Caco-2 (cell line): ENCODE data around the gene DSTN. TPM values are rescaled to one million over a fixed set of nuclear protein-coding genes. Genes with fewer than 3 reads are reported as not detected.

Experiments
- BruUV-seq: library from RNA; stranded (reverse); fragments of 400-500 nt; replicated peaks from 2 replicates; lab custom pipeline; 2021; lab: Mats Ljungman, UMichigan
- CTCF ChIA-PET: fragments of 300-600 bp; sonication (Branson Sonifier 250); formaldehyde crosslinking; loops from one replicate; lab custom pipeline; 2022; ENCODE audit warnings: antibody characterized with exemption; lab: Charles Lee
- POLR2A ChIA-PET: fragments of 300-600 bp; sonication (Branson Sonifier 250); formaldehyde crosslinking; loops from one replicate; lab custom pipeline; 2022; ENCODE audit warnings: antibody characterized with exemption; lab: Charles Lee
- DNase-seq, 2 experiments: peaks; one replicate each; pipeline versions ENCODE4 v3.0.0 to v3.0.0-alpha.2; 2020 to 2022
- H3K27me3 ChIP-seq: replicated peaks from 2 replicates; pipeline ENCODE4 v1.6.0; 2011; ENCODE audit warnings: low read length; ENCODE audit not compliant: control insufficient read depth, insufficient read depth
- H3K36me3 ChIP-seq: 2 replicates; pipeline ENCODE4 v1.5.1; 2011; ENCODE audit warnings: low read length; ENCODE audit not compliant: control insufficient read depth, insufficient read depth
- H3K4me1 ChIP-seq: fragments of 250-450 bp; sonication (Bioruptor Pico); 2 replicates; pipeline ENCODE4 v1.5.1; 2020; ENCODE audit warnings: mild to moderate bottlenecking
- H3K4me3 ChIP-seq: 2 replicates; pipeline ENCODE4 v1.5.1; 2011; ENCODE audit warnings: low read depth, mild to moderate bottlenecking, control low read depth, low read length
- H3K9me3 ChIP-seq: fragments of 250-450 bp; sonication (Bioruptor Pico); 2 replicates; pipeline ENCODE4 v1.5.1; 2020; ENCODE audit warnings: mild to moderate bottlenecking, moderate library complexity
- H3K27ac Mint-ChIP-seq: one replicate; pipeline ENCODE4 v1.8.0; 2022; ENCODE audit warnings: mixed read lengths; ENCODE audit not compliant: unreplicated experiment
- H3K27me3 Mint-ChIP-seq: one replicate; pipeline ENCODE4 v1.8.0; 2022; ENCODE audit warnings: mixed read lengths; ENCODE audit not compliant: insufficient read depth, unreplicated experiment
- H3K36me3 Mint-ChIP-seq: one replicate; pipeline ENCODE4 v1.8.0; 2022; ENCODE audit warnings: mild to moderate bottlenecking, mixed read lengths; ENCODE audit not compliant: insufficient read depth, unreplicated experiment
- H3K4me1 Mint-ChIP-seq: one replicate; pipeline ENCODE4 v1.8.0; 2022; ENCODE audit warnings: low read depth, mixed read lengths; ENCODE audit not compliant: unreplicated experiment
- H3K4me3 Mint-ChIP-seq: one replicate; pipeline ENCODE4 v1.8.0; 2022; ENCODE audit warnings: mild to moderate bottlenecking, moderate library complexity, mixed read lengths; ENCODE audit not compliant: unreplicated experiment
- H3K9me3 Mint-ChIP-seq: one replicate; pipeline ENCODE4 v1.8.0; 2022; ENCODE audit warnings: mixed read lengths; ENCODE audit not compliant: unreplicated experiment
- intact Hi-C: fragments of 100-400 bp; cut with micrococcal nuclease; formaldehyde crosslinking; loops from one replicate; pipeline ENCODE4 v1.10.0; 2022; ENCODE audit not compliant: unreplicated experiment
- total RNA-seq: library from RNA; stranded (reverse); gene quantifications from 2 replicates; pipeline ENCODE4 v1.2.3, GENCODE V29; 2022
- TF ChIP-seq, protein P1 (sequence below), 2 experiments: fragments of 200-600 bp in 1 of 2; IDR thresholded peaks; 1 replicate in 1 of 2; 2 replicates in 1 of 2; pipeline versions ENCODE4 v1.5.1 to v1.8.0; 2011 to 2022; ENCODE audit warnings: antibody characterized with exemption in 1 of 2, control low read depth in 1 of 2, inconsistent platforms in 1 of 2, low read depth in 1 of 2, low read length in 1 of 2, mild to moderate bottlenecking in 1 of 2, moderate library complexity in 1 of 2; ENCODE audit not compliant: insufficient read depth in 1 of 2, severe bottlenecking in 1 of 2, unreplicated experiment in 1 of 2

The DSTN gene
- total RNA-seq, 1 experiment from 2014 or later = 318 TPM

DNA sequence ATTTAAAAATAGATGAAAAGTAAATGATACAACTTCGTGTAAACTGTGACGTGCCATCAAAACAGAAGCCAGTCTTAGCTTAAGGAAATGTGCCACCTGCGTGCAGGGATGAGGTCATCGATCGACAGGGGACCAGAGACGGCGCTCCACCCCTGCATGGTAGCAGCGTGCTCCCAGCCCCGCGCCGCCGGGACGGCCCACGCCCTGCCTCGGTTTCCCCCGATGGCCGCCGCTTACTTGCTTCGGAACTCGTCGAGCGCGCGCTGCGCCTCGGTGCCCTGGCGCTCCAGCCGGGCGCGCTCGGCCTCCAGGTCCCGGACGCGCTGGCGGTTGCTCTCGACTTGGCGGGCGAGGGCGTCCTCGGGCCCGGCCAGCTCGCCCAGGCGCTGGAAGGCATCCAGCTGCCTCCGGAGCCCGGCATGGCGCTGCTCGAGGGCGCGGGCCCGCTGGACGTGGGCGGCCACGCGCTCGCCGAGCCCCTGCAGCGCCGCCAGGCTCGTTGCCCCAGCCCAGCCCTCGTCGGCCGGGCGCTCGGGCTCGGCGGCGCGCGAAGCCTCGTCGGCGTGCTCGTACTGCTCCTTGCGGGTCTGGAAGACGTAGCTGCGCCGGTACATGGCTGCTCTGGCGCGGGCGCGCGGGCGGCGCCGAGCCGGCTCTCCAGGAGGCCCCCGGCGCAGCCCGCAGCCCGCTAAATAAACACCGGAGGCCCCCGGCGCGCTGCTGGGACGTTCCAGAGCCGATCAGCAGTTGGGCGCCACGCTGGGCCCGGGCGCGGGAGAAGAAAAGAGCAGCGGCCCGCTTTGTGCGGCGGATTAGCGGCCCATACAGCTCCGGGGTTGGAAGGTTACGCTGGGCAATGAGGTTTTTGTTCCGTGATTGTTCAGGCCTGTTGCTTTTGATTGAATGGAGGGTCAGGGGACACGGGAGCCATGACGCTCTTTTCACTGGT is 38.9 kb upstream of the DSTN start, which contains the start of gene BFSP1:
Gene BFSP1, minus strand, starts transcription at position 664 of the 949 bp plus-strand sequence. Its CDS starts 50 bp downstream, at position 614.
- Histone ChIP-seq H3K27me3 (no peaks in the 10 kb centered on the region), H3K36me3 (no peaks in the 10 kb centered on the region), H3K4me1 (peaks cover 5% of the 10 kb centered on the region; the same call in 1 of the 2 replicates), H3K9me3 (no peaks in the 10 kb centered on the region), H3K4me3 (peak within 1 kb of the TSS; percentile 81)
- peak; percentile 63 to 77 for DNase-seq
- intact Hi-C loops = loop anchor here (2.0 to 10.0 kb wide), 3 partner anchors 14 to 404 kb away; no protein-coding TSS in a partner anchor
- CTCF ChIA-PET = interaction anchor here (0.6 to 1.4 kb wide), 3 partner anchors 26 to 56 kb away, joined by 3 to 4 read pairs (median 3); partner anchors contain the start of gene DSTN
- BruUV-seq = no TSS peak
- Mint-ChIP-seq H3K9me3 (no peaks in the 10 kb centered on the region), H3K36me3 (no peaks in the 10 kb centered on the region), H3K27me3 (no peaks in the 10 kb centered on the region), H3K4me3 (peak within 1 kb of the TSS; percentile 88), H3K4me1 (peaks cover 13% of the 10 kb centered on the region), H3K27ac (peak within 1 kb of the TSS; percentile 84)
- TF ChIP-seq, protein P1, sequence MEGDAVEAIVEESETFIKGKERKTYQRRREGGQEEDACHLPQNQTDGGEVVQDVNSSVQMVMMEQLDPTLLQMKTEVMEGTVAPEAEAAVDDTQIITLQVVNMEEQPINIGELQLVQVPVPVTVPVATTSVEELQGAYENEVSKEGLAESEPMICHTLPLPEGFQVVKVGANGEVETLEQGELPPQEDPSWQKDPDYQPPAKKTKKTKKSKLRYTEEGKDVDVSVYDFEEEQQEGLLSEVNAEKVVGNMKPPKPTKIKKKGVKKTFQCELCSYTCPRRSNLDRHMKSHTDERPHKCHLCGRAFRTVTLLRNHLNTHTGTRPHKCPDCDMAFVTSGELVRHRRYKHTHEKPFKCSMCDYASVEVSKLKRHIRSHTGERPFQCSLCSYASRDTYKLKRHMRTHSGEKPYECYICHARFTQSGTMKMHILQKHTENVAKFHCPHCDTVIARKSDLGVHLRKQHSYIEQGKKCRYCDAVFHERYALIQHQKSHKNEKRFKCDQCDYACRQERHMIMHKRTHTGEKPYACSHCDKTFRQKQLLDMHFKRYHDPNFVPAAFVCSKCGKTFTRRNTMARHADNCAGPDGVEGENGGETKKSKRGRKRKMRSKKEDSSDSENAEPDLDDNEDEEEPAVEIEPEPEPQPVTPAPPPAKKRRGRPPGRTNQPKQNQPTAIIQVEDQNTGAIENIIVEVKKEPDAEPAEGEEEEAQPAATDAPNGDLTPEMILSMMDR (IDR thresholded peaks at IDR 0.05; ENCODE audit: insufficient read depth in 1 of 2, low read depth in 1 of 2, low read length in 1 of 2, severe bottlenecking in 1 of 2, unreplicated experiment in 1 of 2) = no peak
- POLR2A ChIA-PET = interaction anchor here (0.6 to 2.6 kb wide), 6 partner anchors 39 to 100 kb away, joined by 3 to 22 read pairs (median 6); partner anchors contain the start of gene DSTN

DNA sequence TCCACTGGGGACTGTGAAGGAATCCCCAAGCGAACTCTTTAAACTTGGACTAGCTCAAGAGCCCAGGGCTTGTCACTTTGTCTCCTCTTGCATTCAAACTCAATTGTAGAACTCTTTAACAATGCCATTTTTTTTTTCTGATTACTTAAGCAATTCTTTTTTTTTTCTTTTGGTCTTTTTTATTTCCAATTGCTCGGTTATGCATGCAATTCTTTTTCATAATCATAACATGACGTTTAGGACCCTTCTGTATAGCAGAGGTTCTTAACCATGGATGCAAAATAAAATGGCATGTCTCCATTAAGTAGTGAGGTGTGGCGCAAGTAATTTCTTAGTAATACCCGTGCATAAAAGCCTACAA is 38.2 kb upstream of the DSTN start:
- ChIA-PET POLR2A (interaction anchor here (0.6 to 2.6 kb wide), 4 partner anchors 38 to 100 kb away, joined by 3 to 22 read pairs (median 7); partner anchors contain the start of gene DSTN), CTCF (interaction anchor here (0.6 to 1.4 kb wide), 3 partner anchors 26 to 56 kb away, joined by 3 to 4 read pairs (median 3); partner anchors contain the start of gene DSTN)
- TF ChIP-seq, protein P1 (IDR thresholded peaks at IDR 0.05; ENCODE audit: insufficient read depth in 1 of 2, low read depth in 1 of 2, low read length in 1 of 2, severe bottlenecking in 1 of 2, unreplicated experiment in 1 of 2) = no peak
- intact Hi-C loops = loop anchor here (2.0 to 10.0 kb wide), 3 partner anchors 15 to 403 kb away; no protein-coding TSS in a partner anchor
- no peaks in the 10 kb centered on the region for H3K9me3 ChIP-seq
- no peaks in the 10 kb centered on the region for H3K27me3 Mint-ChIP-seq
- no peaks in the 10 kb centered on the region for H3K9me3 Mint-ChIP-seq
- DNase-seq = no peak
- no peaks in the 10 kb centered on the region for H3K36me3 Mint-ChIP-seq
- H3K4me3 Mint-ChIP-seq = peak overlapping the region; percentile 88
- no peaks in the 10 kb centered on the region for H3K27me3 ChIP-seq
- peaks cover 8% of the 10 kb centered on the region for H3K4me1 Mint-ChIP-seq
- H3K4me3 ChIP-seq = peak overlapping the region; percentile 81
- H3K36me3 ChIP-seq = no peaks in the 10 kb centered on the region
- TSS peak; percentile 86 for BruUV-seq
- peaks cover 7% of the 10 kb centered on the region; the same call in 1 of the 2 replicates for H3K4me1 ChIP-seq
- H3K27ac Mint-ChIP-seq = peak overlapping the region; percentile 84

DNA sequence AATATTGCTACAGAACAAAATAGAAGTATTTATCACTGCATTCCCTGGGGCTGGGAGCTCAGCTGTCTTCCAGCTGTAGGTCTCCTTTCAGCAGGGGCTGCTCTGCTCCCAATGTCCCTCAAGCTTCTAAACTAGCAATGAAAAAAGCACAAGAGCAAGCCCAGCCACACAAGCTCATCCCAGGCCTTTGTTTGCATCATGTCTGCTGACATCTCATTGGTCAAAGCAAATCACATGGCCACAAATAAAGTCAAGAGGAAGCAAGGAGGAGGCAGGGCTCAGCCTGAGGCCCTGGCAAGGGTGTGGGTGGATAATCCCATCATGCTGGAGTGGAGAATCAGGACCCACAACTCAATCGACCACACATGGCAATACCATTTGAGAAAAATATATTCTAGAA is 36.5 kb upstream of the DSTN start:
- peak; percentile 60 to 75 for DNase-seq
- H3K4me3 ChIP-seq = no peak overlapping the region
- H3K4me1 Mint-ChIP-seq = peaks cover 15% of the 10 kb centered on the region
- peaks cover 11% of the 10 kb centered on the region; the same call in 1 of the 2 replicates for H3K4me1 ChIP-seq
- H3K9me3 Mint-ChIP-seq = no peaks in the 10 kb centered on the region
- intact Hi-C loops = loop anchor here (1.0 to 10.0 kb wide), 3 partner anchors 28 to 401 kb away; no protein-coding TSS in a partner anchor
- H3K27me3 Mint-ChIP-seq = no peaks in the 10 kb centered on the region
- no peaks in the 10 kb centered on the region for H3K36me3 ChIP-seq
- H3K27ac Mint-ChIP-seq = no peak overlapping the region
- no peaks in the 10 kb centered on the region for H3K9me3 ChIP-seq
- no TSS peak for BruUV-seq
- no peaks in the 10 kb centered on the region for H3K36me3 Mint-ChIP-seq
- POLR2A ChIA-PET = interaction anchor here (0.6 to 2.6 kb wide), 4 partner anchors 36 to 425 kb away, joined by 3 to 22 read pairs (median 5); partner anchors contain the start of gene DSTN
- CTCF ChIA-PET = interaction anchor here (0.5 to 1.5 kb wide), 4 partner anchors 9 to 37 kb away, joined by 3 to 10 read pairs (median 5); partner anchors contain the start of gene DSTN
- no peak overlapping the region for H3K4me3 Mint-ChIP-seq
- H3K27me3 ChIP-seq = no peaks in the 10 kb centered on the region
- TF ChIP-seq, protein P1 (IDR thresholded peaks at IDR 0.05; ENCODE audit: insufficient read depth in 1 of 2, low read depth in 1 of 2, low read length in 1 of 2, severe bottlenecking in 1 of 2, unreplicated experiment in 1 of 2) = no peak
